H7 (cell line): ENCODE data around the gene PPTC7. TPM values are rescaled to one million over a fixed set of nuclear protein-coding genes. Genes with fewer than 3 reads are reported as not detected.
"Not testable (repeated sequence)": the region's sequence is repeated elsewhere in the genome, so short reads cannot be mapped to it uniquely, and the experiment has no call there.

ENCODE experiments used
- DNase-seq: peaks from one replicate; pipeline ENCODE4 v3.0.0; 2012
- H3K27me3 ChIP-seq: 2 replicates; pipeline ENCODE4 v1.6.0; 2011; ENCODE audit warnings: mild to moderate bottlenecking, low read length; ENCODE audit not compliant: control insufficient read depth, insufficient read depth
- H3K36me3 ChIP-seq: replicated peaks from 2 replicates; pipeline ENCODE4 v1.5.1; 2011; ENCODE audit warnings: low read length; ENCODE audit not compliant: control insufficient read depth, insufficient read depth
- H3K4me3 ChIP-seq: 2 replicates; pipeline ENCODE4 v1.5.1; 2011; ENCODE audit warnings: low read depth, mild to moderate bottlenecking, control low read depth, low read length, moderate library complexity; ENCODE audit not compliant: insufficient read depth
- total RNA-seq: library from RNA; depleted of rRNA; stranded (reverse); fragments of >200 nt; shearing (Covaris generic); gene quantifications from 2 replicates; pipeline ENCODE4 v1.2.3, GENCODE V29; 2014

Gene PPTC7
- total RNA-seq, 1 experiment from 2014 or later, result 4.6 TPM

DNA sequence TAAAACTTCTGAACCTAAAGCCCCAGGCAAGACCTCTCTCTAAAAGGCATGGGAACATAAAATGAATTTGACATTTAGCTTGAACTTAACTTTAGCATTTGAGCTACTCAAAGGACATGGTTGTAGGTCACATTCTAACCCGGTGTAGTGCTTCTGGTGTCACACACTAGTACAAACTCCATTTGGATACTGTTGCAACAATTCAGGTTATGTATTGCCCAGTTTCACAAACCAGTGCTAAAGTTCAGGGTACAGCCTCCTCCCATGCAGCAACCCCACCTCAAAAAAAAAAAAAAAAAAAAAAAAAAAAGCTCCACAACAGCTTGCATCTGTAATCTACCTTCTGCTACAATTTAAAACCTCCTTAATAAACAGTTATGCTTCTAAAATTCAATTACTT, 7.8 kb downstream of the PPTC7 start:
- DNase-seq, result no peak
- no peak overlapping the region for H3K4me3 ChIP-seq
- no peaks in the 10 kb centered on the region for H3K27me3 ChIP-seq
- H3K36me3 ChIP-seq, result no peaks in the 10 kb centered on the region

DNA sequence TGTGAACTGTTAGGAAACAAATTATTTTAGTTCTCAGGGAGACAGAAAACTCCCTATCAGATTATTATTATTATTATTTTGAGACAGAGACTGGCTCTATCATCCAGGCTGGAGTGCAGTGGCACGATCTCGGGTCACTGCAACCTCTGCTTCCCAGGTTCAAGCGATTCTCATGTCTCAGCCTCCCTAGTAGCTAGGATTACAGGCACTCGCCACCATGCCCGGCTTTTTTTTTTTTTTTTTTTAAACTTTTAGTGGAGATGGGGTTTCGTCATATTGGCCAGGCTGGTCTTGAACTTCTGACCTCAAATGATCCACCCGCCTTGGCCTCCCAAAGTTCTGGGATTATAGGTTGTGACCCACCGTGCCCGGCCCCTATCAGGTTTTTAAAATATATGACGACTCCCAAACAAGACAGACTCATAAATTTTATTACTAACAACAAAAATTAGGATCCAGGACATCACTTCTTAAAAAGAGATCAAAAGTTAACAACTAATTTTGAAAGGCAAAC, 8.3 kb downstream of the PPTC7 start:
- H3K4me3 ChIP-seq, H3K27me3 ChIP-seq, H3K36me3 ChIP-seq, DNase-seq: not testable (repeated sequence)

DNA sequence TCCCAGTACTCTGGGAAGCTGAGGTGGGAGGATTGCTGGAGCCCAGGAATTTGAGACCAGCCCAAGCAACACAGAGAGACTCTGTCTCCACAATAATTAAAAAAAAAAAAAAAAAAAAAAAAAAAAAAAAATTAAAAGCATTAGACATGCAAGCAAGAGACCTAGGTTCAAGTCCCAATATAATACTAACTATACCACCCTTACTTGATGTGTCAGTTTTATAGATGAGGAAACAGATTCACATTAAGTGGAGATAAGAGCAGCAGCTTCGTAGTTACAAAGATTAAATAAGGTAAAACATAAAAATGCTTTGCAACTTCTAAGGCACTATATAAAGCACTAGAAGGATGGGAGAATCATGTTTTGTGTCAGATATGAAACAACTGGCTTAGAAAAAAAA, 9.1 kb downstream of the PPTC7 start:
- no peak overlapping the region for H3K4me3 ChIP-seq

DNA sequence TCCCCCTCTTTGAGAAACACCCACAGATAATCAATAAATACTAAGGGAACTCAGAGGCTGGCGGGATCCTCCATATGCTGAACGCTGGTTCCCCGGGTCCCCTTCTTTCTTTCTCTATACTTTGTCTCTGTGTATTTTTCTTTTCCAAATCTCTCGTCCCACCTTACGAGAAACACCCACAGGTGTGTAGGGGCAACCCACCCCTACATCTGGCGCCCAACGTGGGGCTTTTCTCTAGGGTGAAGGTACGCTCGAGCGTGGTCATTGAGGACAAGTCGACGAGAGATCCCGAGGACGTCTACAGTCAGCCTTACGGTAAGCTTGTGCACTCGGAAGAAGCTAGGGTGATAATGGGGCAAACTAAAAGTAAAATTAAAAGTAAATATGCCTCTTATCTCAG, 12.3 kb downstream of the PPTC7 start:
- H3K27me3 ChIP-seq, DNase-seq, H3K4me3 ChIP-seq, H3K36me3 ChIP-seq: not testable (repeated sequence)

More for the DNA sequence above, 9.1 kb downstream of the PPTC7 start:
- Histone ChIP-seq H3K36me3 (no peaks in the 10 kb centered on the region), H3K27me3 (no peaks in the 10 kb centered on the region)
- DNase-seq, result no peak

DNA sequence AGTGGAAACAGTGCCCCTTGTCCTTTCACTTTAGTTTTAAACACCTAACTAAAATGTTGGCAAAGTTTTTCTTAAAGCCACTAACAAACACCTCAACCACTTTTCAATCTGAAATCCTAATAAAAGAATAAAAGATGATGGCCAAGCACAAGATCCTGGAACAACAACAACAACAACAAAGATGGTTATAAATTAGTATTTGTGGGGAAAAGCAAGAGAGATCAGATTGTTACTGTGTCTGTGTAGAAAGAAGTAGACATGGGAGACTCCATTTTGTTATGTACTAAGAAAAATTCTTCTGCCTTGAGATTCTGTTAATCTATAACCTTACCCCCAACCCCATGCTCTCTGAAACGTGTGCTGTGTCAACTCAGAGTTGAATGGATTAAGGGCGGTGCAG, 13.3 kb downstream of the PPTC7 start:
- H3K27me3 ChIP-seq, H3K36me3 ChIP-seq, H3K4me3 ChIP-seq, DNase-seq: not testable (repeated sequence)

DNA sequence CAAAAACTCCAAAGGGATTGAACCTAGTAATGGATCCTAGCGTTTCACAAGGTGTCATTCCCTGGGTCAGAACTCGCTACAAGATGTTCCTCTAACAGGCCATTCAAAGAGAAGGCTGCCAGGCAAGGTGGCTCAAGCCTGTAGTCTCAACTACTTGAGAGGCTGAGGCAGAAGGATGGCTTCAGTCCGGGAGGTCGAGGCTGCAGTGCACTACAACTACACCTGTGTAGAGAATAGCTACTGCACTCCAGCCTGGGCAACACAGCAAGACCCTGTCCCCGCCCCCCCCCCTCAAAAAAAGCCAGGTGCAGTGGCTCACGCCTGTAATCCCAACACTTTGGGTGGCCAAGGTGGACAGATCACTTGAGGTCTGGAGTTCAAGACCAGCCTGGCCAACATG, 14.4 kb downstream of the PPTC7 start:
- DNase-seq, result no peak
- no peak overlapping the region for H3K4me3 ChIP-seq
- no peaks in the 10 kb centered on the region for H3K27me3 ChIP-seq
- H3K36me3 ChIP-seq, result no peaks in the 10 kb centered on the region

DNA sequence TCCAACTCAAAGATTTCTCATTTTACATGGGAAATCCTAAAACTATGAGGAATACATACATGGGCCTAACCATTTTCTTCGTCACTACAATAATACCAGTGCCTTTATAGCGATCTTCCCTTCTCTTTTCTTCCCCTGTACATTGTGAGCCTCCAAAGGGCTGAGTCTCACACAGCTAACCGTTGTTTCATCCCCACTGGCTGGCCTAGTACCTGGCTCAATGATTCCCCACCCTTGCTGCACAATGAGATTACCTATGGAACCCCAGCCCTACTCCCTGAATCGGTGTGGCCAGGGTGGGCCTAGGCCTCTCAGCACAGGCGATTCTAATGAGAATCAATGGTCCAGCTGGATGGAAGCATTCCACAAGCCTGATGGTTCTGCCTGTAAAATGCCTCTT, 16.1 kb downstream of the PPTC7 start:
- no peaks in the 10 kb centered on the region for H3K36me3 ChIP-seq
- DNase-seq, result no peak
- no peak overlapping the region for H3K4me3 ChIP-seq
- H3K27me3 ChIP-seq, result no peaks in the 10 kb centered on the region

DNA sequence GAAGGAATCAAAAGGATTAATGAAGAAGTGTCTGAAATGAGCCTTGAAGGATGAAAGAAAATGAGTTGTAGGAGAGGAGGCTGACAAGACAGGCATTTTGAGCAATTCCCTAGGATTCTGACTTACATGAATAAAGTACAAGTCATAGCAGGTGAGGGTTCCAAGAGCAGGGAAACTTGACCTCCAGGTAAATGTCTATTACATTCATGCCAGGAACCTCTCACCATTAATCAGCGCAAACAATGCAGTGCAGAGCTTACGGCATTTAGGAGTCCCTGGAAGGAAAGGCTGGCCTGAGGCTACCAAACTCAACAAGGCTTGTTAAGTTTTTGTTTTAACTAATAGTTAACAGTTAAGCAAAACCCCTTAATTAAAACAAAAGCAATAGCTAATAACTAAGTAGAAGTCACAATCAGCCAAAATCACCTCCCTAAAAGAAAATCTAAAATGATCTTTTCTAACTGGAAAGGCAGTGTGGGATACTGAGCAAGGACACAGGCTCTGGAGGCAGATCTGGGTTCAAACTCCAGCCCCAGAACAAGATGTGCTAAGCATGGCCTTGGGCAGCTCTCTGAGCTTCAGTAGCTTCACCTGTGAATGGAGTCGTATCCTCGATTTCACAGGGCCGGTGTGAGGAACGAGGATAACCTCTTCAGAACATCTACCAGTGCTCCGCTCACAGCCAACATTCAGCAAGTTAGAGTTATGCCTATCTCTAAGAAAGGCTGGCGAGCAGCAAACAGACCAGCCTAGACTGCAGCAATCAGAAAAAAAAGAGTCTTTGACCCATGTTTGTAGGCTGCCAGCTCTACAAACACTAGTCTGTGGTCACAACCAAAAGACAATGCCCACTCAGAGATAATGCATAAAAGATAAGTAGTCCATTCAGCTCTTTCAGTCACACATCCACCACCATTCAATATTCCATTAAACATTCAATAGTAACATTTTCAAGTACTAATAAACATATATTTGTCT, 16.9 kb downstream of the PPTC7 start:
- DNase-seq, result no peak
- Histone ChIP-seq H3K27me3 (no peaks in the 10 kb centered on the region), H3K36me3 (no peaks in the 10 kb centered on the region), H3K4me3 (no peak overlapping the region)

DNA sequence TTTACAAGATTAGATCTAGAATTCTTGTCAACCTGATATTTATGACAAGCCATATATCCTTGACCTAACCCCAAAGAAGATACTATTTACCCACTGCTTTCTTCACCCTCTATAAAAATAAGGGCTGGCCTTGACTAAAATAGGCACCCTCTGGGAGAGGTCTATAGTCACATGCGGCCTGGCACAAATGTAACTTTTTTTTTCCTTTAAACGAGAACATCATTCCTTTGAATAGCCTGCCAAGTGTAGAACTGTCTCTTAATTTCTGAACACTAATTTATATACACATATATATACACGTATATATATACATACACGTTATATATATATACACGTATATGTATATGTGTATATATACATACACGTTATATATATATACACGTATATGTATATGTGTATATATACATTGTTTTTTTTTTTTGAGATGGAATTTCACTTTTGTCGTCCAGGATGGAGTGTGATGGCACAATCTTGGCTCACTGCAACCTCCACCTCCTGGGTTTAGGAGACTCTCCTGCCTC, 18.6 kb downstream of the PPTC7 start:
- H3K36me3 ChIP-seq, result no peaks in the 10 kb centered on the region
- H3K4me3 ChIP-seq, result no peak overlapping the region
- H3K27me3 ChIP-seq, result no peaks in the 10 kb centered on the region
- no peak for DNase-seq

DNA sequence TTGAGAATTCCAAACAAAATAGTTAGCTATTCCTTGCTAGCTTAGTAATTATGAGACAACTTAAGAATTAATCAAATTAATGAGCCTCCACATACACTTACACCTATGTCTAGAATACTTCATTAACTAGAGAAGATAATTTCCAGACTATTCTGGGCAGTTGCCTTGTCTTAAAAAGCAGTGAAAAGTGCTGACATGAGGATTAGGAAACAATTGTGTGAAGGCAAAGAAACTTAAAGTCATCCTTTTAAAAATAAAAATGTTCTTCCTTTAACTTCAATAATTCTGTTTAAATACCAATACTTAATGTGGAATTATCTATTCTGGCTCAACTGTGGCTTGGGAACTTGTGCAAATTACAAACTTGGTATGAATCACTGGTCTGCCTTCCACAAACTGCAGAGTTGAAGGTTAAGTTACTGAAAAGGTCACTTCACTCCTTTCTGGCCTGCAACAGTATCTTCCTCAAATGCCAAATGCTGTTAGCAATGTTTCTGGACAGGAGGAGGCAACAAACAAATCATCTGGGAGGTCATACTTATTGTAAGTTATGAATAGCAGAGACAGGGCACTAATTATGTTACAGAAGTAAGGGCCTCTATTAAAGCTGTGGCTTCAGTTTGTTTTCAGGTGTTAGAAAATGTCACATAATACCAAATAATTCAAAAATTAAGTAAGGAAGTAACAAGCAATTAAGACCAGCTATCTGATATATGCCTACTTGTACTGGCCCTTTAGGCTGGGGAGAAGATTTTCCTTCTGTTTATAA, 19.2 kb downstream of the PPTC7 start:
- no peaks in the 10 kb centered on the region for H3K36me3 ChIP-seq
- no peaks in the 10 kb centered on the region for H3K27me3 ChIP-seq
- H3K4me3 ChIP-seq, result no peak overlapping the region
- no peak for DNase-seq

DNA sequence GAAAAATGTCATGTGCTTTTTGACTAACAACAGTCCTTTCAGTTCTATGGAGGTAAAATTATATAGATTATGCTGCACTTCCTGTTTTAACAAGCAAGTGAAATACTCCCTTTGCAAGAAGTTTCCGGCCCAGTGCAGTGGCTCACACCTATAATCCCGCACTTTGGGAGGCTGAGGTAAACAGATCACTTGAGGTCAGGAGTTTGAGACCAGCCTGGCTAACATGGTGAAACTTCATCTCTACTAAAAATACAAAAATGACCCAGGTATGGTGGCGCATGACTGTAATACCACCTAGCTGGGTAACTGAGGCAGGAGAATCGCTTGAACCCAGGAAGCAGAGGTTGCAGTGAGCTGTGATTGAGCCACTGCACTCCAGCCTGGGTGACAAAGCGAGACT, 20.7 kb downstream of the PPTC7 start:
- not testable (repeated sequence) for H3K27me3 ChIP-seq, H3K36me3 ChIP-seq, H3K4me3 ChIP-seq, DNase-seq

DNA sequence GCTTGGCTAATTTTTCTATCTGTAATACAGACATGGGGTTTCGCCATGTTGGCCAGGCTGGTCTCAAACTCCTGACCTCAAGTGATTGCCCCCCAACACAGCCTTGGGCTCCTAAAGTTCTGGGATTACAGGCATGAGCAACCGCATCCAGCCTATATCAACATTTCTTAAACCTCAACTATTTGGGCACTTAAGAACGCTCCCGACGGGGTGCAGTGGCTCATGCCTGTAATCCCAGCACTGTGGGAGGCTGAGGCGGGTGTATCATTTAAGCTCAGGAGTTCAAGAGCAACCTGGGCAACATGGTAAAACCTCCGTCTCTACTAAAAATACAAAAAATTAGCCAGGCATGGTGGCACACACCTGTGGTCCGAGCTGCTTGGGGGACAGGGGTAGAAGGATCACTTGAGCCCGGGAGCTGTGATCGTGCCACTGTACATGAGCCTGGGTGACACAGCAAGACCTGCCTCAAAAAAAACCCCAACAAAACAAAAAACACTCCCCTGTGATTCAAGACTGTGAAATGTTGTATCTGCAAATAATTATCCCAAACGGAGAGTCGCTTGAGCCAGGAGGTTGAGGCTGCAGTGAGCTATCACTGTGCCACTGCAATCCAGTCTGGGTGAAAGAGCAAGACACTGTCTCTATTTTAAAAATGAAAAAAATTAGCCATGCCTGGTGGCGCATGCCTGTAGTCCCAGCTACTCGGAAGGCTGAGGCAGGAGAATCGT, 21.5 kb downstream of the PPTC7 start:
- Histone ChIP-seq H3K27me3 (no peaks in the 10 kb centered on the region), H3K36me3 (no peaks in the 10 kb centered on the region), H3K4me3 (no peak overlapping the region)
- no peak for DNase-seq

DNA sequence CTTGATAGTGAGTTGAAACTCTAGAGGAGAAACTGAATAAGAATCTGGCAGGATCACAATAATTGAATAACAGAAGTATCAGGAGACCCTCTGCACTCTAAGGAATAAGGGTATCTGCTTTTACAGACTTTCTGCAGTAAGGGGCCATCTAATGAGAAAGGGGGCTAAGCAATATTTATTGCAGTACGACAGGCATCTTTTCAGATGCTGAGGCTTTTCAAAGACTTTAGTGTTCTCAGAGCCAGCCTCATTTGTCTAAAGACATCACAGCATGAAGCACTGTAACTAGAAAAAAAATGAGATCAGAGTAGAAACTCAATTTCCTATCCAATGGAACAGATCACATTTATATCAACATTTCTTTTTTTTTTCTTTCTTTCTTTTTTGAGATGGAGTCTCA, 22.2 kb downstream of the PPTC7 start:
- Histone ChIP-seq H3K27me3 (no peaks in the 10 kb centered on the region), H3K36me3 (no peaks in the 10 kb centered on the region), H3K4me3 (no peak overlapping the region)
- no peak for DNase-seq

DNA sequence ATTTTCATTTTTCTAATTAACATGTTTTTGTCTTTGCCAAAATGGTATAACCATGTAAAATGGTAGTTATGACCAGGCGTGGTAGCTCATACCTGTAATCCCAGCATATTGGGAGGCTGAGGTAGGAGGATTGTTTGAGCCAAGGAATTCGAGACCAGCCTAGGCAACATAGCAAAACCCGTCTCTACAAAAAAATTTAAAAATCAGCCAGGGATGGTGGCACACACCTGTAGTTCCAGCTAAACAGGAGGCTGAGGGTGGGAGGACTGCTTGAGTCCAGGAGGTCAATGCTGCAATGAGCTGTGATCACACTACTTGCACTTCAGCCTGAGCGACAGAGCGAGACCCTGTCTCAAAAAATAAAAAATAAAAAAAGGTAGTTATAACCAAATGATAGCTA, 23.1 kb downstream of the PPTC7 start:
- Histone ChIP-seq H3K36me3 (no peaks in the 10 kb centered on the region), H3K27me3 (no peaks in the 10 kb centered on the region), H3K4me3 (no peak overlapping the region)
- DNase-seq, result no peak
